ENCODE measurements around the gene CEP164. TPM values are rescaled to one million over a fixed set of nuclear protein-coding genes. Genes with fewer than 3 reads are reported as not detected.

CEP164 gene
- total and polyA plus RNA-seq, 8 donors: 27.4 to 43.6 (median 33.5) TPM

DNA sequence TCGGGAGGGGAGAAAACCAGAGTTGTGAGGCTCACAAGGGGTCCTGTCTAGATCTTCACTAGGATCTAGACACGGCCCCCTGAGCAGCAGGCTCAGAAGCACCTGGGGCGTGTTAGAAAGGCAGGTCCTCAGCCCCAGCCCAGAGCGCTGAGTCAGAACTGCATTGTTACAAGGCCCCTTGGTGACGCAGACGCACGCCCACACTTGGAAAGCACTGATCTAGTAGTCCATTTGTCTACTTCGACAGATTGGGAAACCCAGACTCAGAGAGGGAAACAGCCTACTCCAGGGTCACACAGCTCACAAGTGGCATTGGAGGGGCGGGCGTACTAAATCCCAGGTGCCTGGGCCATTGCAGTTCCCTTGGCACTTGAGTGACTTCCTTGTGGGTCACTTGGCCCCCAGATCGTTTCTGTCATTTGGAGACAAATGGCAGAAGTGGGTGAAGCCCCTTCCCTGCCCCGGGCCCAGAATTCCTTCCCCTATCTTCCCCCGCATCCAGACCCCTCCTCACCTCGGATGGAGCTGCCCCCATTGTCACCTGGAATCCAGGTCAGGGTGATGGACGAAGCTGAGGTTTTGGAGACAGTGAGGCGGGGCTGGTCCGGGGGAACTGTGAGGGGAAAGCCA, 110.8 kb downstream of the CEP164 start:
- no peaks in the 10 kb centered on the region for H3K9me3 ChIP-seq
- TF ChIP-seq, protein P1, sequence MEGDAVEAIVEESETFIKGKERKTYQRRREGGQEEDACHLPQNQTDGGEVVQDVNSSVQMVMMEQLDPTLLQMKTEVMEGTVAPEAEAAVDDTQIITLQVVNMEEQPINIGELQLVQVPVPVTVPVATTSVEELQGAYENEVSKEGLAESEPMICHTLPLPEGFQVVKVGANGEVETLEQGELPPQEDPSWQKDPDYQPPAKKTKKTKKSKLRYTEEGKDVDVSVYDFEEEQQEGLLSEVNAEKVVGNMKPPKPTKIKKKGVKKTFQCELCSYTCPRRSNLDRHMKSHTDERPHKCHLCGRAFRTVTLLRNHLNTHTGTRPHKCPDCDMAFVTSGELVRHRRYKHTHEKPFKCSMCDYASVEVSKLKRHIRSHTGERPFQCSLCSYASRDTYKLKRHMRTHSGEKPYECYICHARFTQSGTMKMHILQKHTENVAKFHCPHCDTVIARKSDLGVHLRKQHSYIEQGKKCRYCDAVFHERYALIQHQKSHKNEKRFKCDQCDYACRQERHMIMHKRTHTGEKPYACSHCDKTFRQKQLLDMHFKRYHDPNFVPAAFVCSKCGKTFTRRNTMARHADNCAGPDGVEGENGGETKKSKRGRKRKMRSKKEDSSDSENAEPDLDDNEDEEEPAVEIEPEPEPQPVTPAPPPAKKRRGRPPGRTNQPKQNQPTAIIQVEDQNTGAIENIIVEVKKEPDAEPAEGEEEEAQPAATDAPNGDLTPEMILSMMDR (IDR thresholded peaks at IDR 0.05): no peak
- intact Hi-C loops (cut with DNase I): no loop called here
- no peaks in the 10 kb centered on the region for H3K4me1 ChIP-seq
- no peak overlapping the region for H3K27ac ChIP-seq
- no peaks in the 10 kb centered on the region for H3K36me3 ChIP-seq
- ATAC-seq (no peak), DNase-seq (no peak)
- H3K4me3 ChIP-seq: no peak overlapping the region
- H3K27me3 ChIP-seq: peaks cover 2 to 9% of the 10 kb centered on the region in 2 donors

DNA sequence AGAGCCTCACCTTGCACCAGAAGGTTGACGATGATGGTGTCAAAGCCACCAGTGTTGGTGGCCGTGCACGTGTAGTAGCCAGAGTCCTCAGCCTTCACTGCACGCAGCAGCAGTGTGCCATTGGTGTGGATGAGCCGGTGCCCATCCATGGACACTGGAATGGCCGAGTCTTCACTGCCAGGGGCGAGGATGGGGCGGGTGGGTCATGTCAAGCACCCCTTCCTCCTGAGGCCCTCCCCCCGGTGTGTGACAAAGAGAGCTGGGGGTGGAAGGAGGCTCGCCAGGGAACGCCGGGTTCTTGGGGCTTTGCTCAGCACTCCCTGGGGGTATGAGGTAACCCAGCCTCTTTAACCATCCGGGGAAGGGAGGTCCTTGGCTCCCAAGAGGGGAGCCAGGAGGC, 111.6 kb downstream of the CEP164 start:
- Histone ChIP-seq H3K9me3 (no peaks in the 10 kb centered on the region), H3K27ac (no peak overlapping the region), H3K4me3 (no peak overlapping the region), H3K36me3 (no peaks in the 10 kb centered on the region), H3K27me3 (peaks cover 9 to 17% of the 10 kb centered on the region in 2 donors), H3K4me1 (peaks cover 0 to 2% of the 10 kb centered on the region in 2 donors)
- no peak for DNase-seq
- ATAC-seq: no peak
- intact Hi-C loops (cut with DNase I): no loop called here
- TF ChIP-seq, protein P1 (IDR thresholded peaks at IDR 0.05): no peak

DNA sequence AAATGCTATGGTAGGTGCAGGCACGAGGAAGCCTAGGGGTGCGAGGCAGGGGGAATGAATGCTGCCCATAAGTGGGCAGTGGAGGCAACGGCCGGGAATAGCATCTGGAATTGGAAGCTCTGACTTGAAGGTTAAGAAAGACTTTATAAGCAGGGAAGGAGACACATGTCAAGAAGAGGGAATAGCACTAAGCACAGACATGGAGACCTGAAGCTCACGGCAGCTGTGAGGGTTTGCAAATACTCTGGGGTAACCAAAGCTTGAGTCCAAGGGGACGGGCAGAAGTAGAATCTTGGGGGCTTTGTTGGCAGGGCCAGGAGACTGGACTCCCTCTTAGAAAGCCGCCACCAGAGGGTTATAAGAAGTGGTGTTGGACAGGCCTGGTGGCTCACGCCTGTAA, 112.6 kb downstream of the CEP164 start:
- TF ChIP-seq, protein P1 (IDR thresholded peaks at IDR 0.05): no peak
- Histone ChIP-seq H3K4me3 (no peak overlapping the region), H3K36me3 (no peaks in the 10 kb centered on the region), H3K4me1 (peaks cover 0 to 3% of the 10 kb centered on the region in 2 donors), H3K27ac (no peak overlapping the region), H3K27me3 (peaks cover 11 to 27% of the 10 kb centered on the region in 2 donors), H3K9me3 (no peaks in the 10 kb centered on the region)
- DNase-seq: no peak
- ATAC-seq: no peak
- intact Hi-C loops (cut with DNase I): no loop called here

DNA sequence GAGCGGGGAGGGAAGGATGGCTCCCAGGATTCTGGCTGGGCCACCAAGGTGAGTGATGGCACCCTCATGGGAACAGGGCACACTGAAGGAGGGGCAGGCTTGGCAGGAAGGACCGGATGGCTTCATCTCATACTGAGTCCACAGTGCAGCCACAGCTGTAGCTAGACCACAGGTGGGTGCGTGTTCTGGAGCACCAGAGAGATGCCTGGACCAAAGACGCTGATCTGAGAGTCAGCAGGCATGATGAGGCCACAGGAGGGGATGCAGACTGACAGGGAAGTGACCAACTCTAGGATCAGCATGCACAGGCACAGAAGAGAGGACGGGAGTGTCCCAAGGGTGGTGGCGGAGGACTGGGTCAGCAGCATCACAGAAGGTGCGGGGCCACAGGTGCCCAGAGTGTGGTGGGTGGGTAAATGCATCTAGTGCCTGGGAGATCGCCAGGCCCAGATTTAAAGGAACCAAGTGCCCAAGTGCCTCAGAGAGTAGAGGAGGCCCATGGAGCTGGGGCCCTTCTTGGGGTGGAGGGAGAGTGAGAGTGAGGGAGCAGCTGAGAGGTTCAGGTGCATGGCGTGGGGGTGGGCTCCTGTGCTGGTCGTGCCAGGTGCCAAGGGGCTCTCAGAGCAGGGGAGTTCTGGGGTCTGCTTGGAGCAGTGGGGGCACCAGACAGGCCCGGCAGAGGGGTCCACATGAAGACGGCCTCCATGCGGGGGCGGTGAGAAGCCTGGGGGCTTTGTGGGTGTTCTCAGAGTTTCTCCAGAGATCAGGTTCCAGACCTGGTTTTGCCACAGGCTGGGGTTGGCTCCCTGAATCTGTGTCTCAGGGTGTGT, 113.7 kb downstream of the CEP164 start:
- Histone ChIP-seq H3K27ac (no peak overlapping the region), H3K27me3 (peaks cover 11 to 28% of the 10 kb centered on the region in 2 donors), H3K4me1 (peaks cover 0 to 3% of the 10 kb centered on the region in 2 donors), H3K4me3 (no peak overlapping the region), H3K9me3 (no peaks in the 10 kb centered on the region), H3K36me3 (no peaks in the 10 kb centered on the region)
- no peak for DNase-seq
- intact Hi-C loops (cut with DNase I): no loop called here
- ATAC-seq: no peak
- TF ChIP-seq, protein P1 (IDR thresholded peaks at IDR 0.05): no peak
